Caki2 (cell line): ENCODE data around the gene RAB37. TPM values are rescaled to one million over a fixed set of nuclear protein-coding genes. Genes with fewer than 3 reads are reported as not detected.

Experiments
- DNase-seq: peaks from one replicate; pipeline ENCODE4 v3.0.0-alpha.2; 2015; ENCODE audit warnings: low read depth
- in situ Hi-C: cut with HindIII; loops from 2 replicates; pipeline ENCODE4 v1.10.0; 2016; ENCODE audit warnings: low sequenced_read_pairs, low pct_unique_long_range_greater_than_20kb, mixed read lengths
- total RNA-seq: library from RNA; depleted of rRNA; stranded (reverse); fragments of >200 nt; shearing (Covaris generic); gene quantifications from 2 replicates; pipeline ENCODE4 v1.2.3, GENCODE V29; 2014; ENCODE audit warnings: low replicate concordance

Gene RAB37
- total RNA-seq, 1 experiment from 2014 or later = not detected

- no peak for DNase-seq
- in situ Hi-C loops = no loop called here
These were observed 14.3 kb upstream of the RAB37 start for GRCh38 chr17:74722782-74723181.

- no peak for DNase-seq
- in situ Hi-C loops = no loop called here
These were observed 13.2 kb upstream of the RAB37 start for GRCh38 chr17:74723891-74724290.

- in situ Hi-C loops = no loop called here
- no peak for DNase-seq
These were observed 11.9 kb upstream of the RAB37 start for GRCh38 chr17:74725111-74725510.

GRCh38 chr17:74728033-74728701 lies 8.9 kb upstream of the RAB37 start:
- in situ Hi-C loops = no loop called here

GRCh38 chr17:74728702-74729075 lies 8.4 kb upstream of the RAB37 start:
- no peak for DNase-seq
- in situ Hi-C loops = no loop called here

More at GRCh38 chr17:74728033-74728701, 8.9 kb upstream of the RAB37 start:
- DNase-seq = no peak

- in situ Hi-C loops = no loop called here
- DNase-seq = no peak
These were observed 7.7 kb upstream of the RAB37 start for GRCh38 chr17:74729368-74729767.

- no peak for DNase-seq
- in situ Hi-C loops = no loop called here
These were observed 7.2 kb upstream of the RAB37 start for GRCh38 chr17:74729866-74730265.

- in situ Hi-C loops = no loop called here
- DNase-seq = no peak
These were observed 6.3 kb upstream of the RAB37 start for GRCh38 chr17:74730491-74731346.

- in situ Hi-C loops = no loop called here
- no peak for DNase-seq
These were observed 5.8 kb upstream of the RAB37 start for GRCh38 chr17:74731347-74731605.

- no peak for DNase-seq
- in situ Hi-C loops = no loop called here
These were observed 4.8 kb upstream of the RAB37 start for GRCh38 chr17:74732042-74732867.

- no peak for DNase-seq
- in situ Hi-C loops = no loop called here
These were observed 3.5 kb upstream of the RAB37 start for GRCh38 chr17:74733365-74734122.

- in situ Hi-C loops = no loop called here
- DNase-seq = no peak
These were observed 2.8 kb upstream of the RAB37 start for GRCh38 chr17:74734256-74734655.

- in situ Hi-C loops = no loop called here
These were observed 419 bp downstream of the RAB37 start for GRCh38 chr17:74737299-74738050.

GRCh38 chr17:74738051-74738996 lies 1.3 kb downstream of the RAB37 start:
- DNase-seq = no peak
- in situ Hi-C loops = no loop called here

More at GRCh38 chr17:74737299-74738050, 419 bp downstream of the RAB37 start:
- no peak for DNase-seq

GRCh38 chr17:74739227-74739831 lies 2.3 kb downstream of the RAB37 start:
- in situ Hi-C loops = no loop called here
- no peak for DNase-seq

- DNase-seq = no peak
- in situ Hi-C loops = no loop called here
These were observed 3.1 kb downstream of the RAB37 start for GRCh38 chr17:74740173-74740572.
